Measurements from ENCODE around the gene PPP1R16B. TPM values are rescaled to one million over a fixed set of nuclear protein-coding genes. Genes with fewer than 3 reads are reported as not detected.
A peak's percentile ranks its signal among the peaks of the same experiment; 100 is the strongest.

The PPP1R16B gene
- polyA plus RNA-seq, 2 of the 4 experiments (the other 2 are of a cell fraction) = 0.17 to 0.31 TPM

DNA sequence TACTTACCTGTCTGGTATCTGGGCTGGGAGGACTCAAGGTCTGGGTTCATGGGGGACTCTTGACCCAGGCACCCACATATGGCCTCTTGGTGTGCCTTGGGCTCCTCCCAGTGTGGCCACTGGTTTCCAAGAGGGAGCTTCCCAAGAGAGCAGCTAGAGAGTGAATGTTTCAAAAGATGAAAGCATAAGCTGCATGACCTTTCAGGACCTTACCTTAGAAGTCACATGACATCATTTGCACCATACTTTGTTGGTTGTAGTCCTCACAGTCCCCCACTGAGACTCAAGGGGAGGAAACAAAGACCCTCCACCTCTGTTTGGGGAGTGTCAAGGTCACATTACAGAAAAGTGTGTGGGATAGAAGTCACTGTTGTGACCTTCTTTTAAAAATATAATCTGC lies 43.3 kb upstream of the PPP1R16B start:
- ChIA-PET CTCF (interaction anchor here (1.3 to 13.5 kb wide), 7 partner anchors 12 to 117 kb away, joined by 3 to 102 read pairs (median 4); partner anchors contain the start of gene ACTR5), POLR2A (no interaction called here)
- no peak overlapping the region for H3K27ac ChIP-seq
- FAIRE-seq = no peak
- no peak for TF ChIP-seq POLR2A (IDR thresholded peaks at IDR 0.05; ENCODE audit: low read length)
- TF ChIP-seq CEBPB (IDR thresholded peaks at IDR 0.05) = no peak
- no peak for TF ChIP-seq ZSCAN20 (CRISPR knock-in tag; IDR thresholded peaks at IDR 0.05)
- TF ChIP-seq GATA3 (IDR thresholded peaks at IDR 0.05; ENCODE audit: borderline replicate concordance) = no peak
- no peak for TF ChIP-seq KDM5A (IDR thresholded peaks at IDR 0.05)
- TF ChIP-seq FOSL2 (IDR thresholded peaks at IDR 0.05) = no peak
- no peak for TF ChIP-seq FOSL2 (CRISPR knock-in tag; IDR thresholded peaks at IDR 0.05)
- no peak for TF ChIP-seq HOXB13 (CRISPR knock-in tag; IDR thresholded peaks at IDR 0.05; ENCODE audit: low read depth)
- no peak for TF ChIP-seq FOXS1 (CRISPR knock-in tag; IDR thresholded peaks at IDR 0.05)
- H3K4me3 ChIP-seq = no peak overlapping the region
- H3K4me2 ChIP-seq = no peak overlapping the region
- DNase-seq (ENCODE audit: low read depth in 1 of 2, low spot score in 1 of 2) = no peak
- H3K4me1 ChIP-seq = peaks cover 29% of the 10 kb centered on the region
- H3K9me3 ChIP-seq = no peaks in the 10 kb centered on the region
- no peak for ATAC-seq

DNA sequence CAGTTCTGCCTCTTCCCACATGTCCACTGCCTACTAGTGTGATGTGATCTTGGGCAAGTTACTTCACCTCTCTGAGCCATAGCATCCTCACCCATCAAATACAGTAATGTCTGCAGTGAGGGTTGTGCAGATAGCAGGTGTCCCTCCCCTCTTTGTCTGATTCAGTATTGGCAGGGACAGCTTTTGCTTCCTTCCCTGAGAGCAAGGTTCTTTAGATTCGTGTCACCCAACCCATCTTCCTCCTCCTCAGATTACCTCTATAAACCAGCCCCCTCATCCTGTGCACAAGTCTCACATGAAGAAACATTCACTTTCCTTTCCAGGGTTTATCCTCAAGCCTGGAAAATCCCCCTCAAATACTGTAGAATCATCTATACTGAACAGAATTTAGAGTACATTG lies 41.9 kb upstream of the PPP1R16B start:
- TF ChIP-seq CHD4 (IDR thresholded peaks at IDR 0.05; ENCODE audit: borderline replicate concordance) (no peak), GATA3 (IDR thresholded peaks at IDR 0.05; ENCODE audit: borderline replicate concordance) (no peak), HES2 (IDR thresholded peaks at IDR 0.05) (no peak), E2F6 (IDR thresholded peaks at IDR 0.05; ENCODE audit: borderline replicate concordance, low read depth) (no peak), RARB (CRISPR knock-in tag; IDR thresholded peaks at IDR 0.05) (no peak), FOXS1 (CRISPR knock-in tag; IDR thresholded peaks at IDR 0.05) (no peak), RNF2 (IDR thresholded peaks at IDR 0.05; ENCODE audit: borderline replicate concordance, low read depth) (no peak), ATOH8 (CRISPR knock-in tag; IDR thresholded peaks at IDR 0.05; ENCODE audit: low read depth) (no peak), ELK1 (IDR thresholded peaks at IDR 0.05; ENCODE audit: low read depth, low read length) (no peak), SREBF2 (IDR thresholded peaks at IDR 0.05) (no peak), NFE2L2 (conservative IDR thresholded peaks at IDR 0.05; ENCODE audit: low read length) (no peak), TP53 (CRISPR knock-in tag; IDR thresholded peaks at IDR 0.05) (no peak), MAFK (IDR thresholded peaks at IDR 0.05; ENCODE audit: partially characterized antibody) (no peak)
- ATAC-seq (no peak), DNase-seq (ENCODE audit: low read depth in 1 of 2, low spot score in 1 of 2) (no peak), FAIRE-seq (no peak)
- H3K27ac ChIP-seq = peak overlapping the region in 1 of 2 experiments; percentile 22; a peak in 2 of 6 replicates
- CTCF ChIA-PET = interaction anchor here (0.8 to 13.5 kb wide), 6 partner anchors 13 to 118 kb away, joined by 3 to 102 read pairs (median 4); partner anchors contain the start of genes ACTR5 and PPP1R16B
- peaks cover 29% of the 10 kb centered on the region for H3K4me1 ChIP-seq
- H3K4me2 ChIP-seq = no peak overlapping the region; the same call in 2 of the 3 replicates
- POLR2A ChIA-PET = no interaction called here
- WGBS (ENCODE audit: missing lambda C conversion rate) = 82% methylated on average over 1 of the region's 1 CpG
- H3K4me3 ChIP-seq = no peak overlapping the region
- H3K9me3 ChIP-seq = no peaks in the 10 kb centered on the region

- 8% methylated on average over 10 of the region's 11 CpGs for WGBS (ENCODE audit: missing lambda C conversion rate)
- no peak for TF ChIP-seq RNF2 (IDR thresholded peaks at IDR 0.05; ENCODE audit: borderline replicate concordance, low read depth)
- no peak for TF ChIP-seq FOSL2 (IDR thresholded peaks at IDR 0.05)
- TF ChIP-seq FOSL2 (CRISPR knock-in tag; IDR thresholded peaks at IDR 0.05) = peak; percentile 84
- TF ChIP-seq RFX5 (IDR thresholded peaks at IDR 0.05) = no peak
- TF ChIP-seq CEBPB (IDR thresholded peaks at IDR 0.05) = 0 out of 4 replicates have a peak, but pooled peaks of 1 of the 2 experiments have one; percentile 9
- TF ChIP-seq, protein P1, sequence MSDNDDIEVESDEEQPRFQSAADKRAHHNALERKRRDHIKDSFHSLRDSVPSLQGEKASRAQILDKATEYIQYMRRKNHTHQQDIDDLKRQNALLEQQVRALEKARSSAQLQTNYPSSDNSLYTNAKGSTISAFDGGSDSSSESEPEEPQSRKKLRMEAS (IDR thresholded peaks at IDR 0.05) = peak; percentile 80
- no peak for TF ChIP-seq HOXA7 (CRISPR knock-in tag; IDR thresholded peaks at IDR 0.05)
- peak; percentile 16; the same call in 1 of the 2 replicates for TF ChIP-seq GATA3 (IDR thresholded peaks at IDR 0.05; ENCODE audit: borderline replicate concordance)
- TF ChIP-seq JUN (IDR thresholded peaks at IDR 0.05) = 0 out of 5 replicates have a peak, but pooled peaks have one; percentile 34 to 38
- no peak for TF ChIP-seq TFCP2L1 (CRISPR knock-in tag; IDR thresholded peaks at IDR 0.05)
- no peak for TF ChIP-seq FOSB (CRISPR knock-in tag; IDR thresholded peaks at IDR 0.05)
- Histone ChIP-seq H3K4me2 (peak overlapping the region; percentile 78), H3K4me3 (0 out of 3 replicates have a peak overlapping the region, but pooled peaks have one; percentile 11), H3K27ac (peak overlapping the region; percentile 79 to 84), H3K4me1 (peaks cover 29% of the 10 kb centered on the region), H3K9me3 (no peaks in the 10 kb centered on the region)
- DNase-seq (ENCODE audit: low read depth in 1 of 2, low spot score in 1 of 2) (peak; percentile 86), FAIRE-seq (no peak), ATAC-seq (peak; percentile 99)
- ChIA-PET POLR2A (no interaction called here), CTCF (interaction anchor here (1.4 to 13.5 kb wide), 4 partner anchors 14 to 116 kb away, joined by 4 to 102 read pairs (median 30); partner anchors contain the start of gene ACTR5)
These were observed 40.8 kb upstream of the PPP1R16B start for GRCh38 chr20:38764567-38765318.

All from A549 (cell line).